Ammon's horn (tissue), 1 donor: ENCODE data around the gene SLC6A3.

Experiments used
- DNase-seq: peaks from one replicate; pipeline ENCODE4 v3.0.0-alpha.2; 2016; ENCODE audit warnings: low spot score

Gene SLC6A3

GRCh38 chr5:1347571-1347970 lies 97.7 kb downstream of the SLC6A3 start:
- DNase-seq, result no peak

GRCh38 chr5:1346627-1347440 lies 98.4 kb downstream of the SLC6A3 start:
- DNase-seq, result no peak

- DNase-seq, result no peak
Observed at GRCh38 chr5:1345876-1346626, 99.2 kb downstream of the SLC6A3 start.

- DNase-seq, result peak; percentile 85
Observed at GRCh38 chr5:1344975-1345838, 100.0 kb downstream of the SLC6A3 start, which contains the start of gene CLPTM1L. CLPTM1L (minus strand) TSS chr5:1345099; CDS start chr5:1344841, 258 bp downstream.

GRCh38 chr5:1343931-1344901 lies 101.0 kb downstream of the SLC6A3 start:
- peak; percentile 14 for DNase-seq

GRCh38 chr5:1343315-1343751 lies 101.9 kb downstream of the SLC6A3 start:
- DNase-seq, result no peak
